Tibial nerve (tissue), 3 donors: ENCODE results near the gene CA11.

Experiments
- CTCF ChIP-seq, 5 experiments: fragments of 200-600 bp in 3 of 5; fragments of 450-650 bp in 2 of 5; sonication (generic) in 3 of 5; IDR thresholded peaks; one replicate each; pipeline ENCODE4 v1.5.1; 2016 to 2019; ENCODE audit warnings: antibody characterized with exemption in 5 of 5, mild to moderate bottlenecking in 3 of 5, moderate library complexity in 2 of 5
- POLR2A ChIP-seq, 2 donors: fragments of 450-650 bp; IDR thresholded peaks; one replicate each; pipeline ENCODE4 v1.6.1; 2017; ENCODE audit warnings: antibody characterized with exemption in 2 of 2, mild to moderate bottlenecking in 2 of 2, moderate library complexity in 2 of 2

- TF ChIP-seq CTCF (IDR thresholded peaks at IDR 0.05) (no peak), POLR2A (IDR thresholded peaks at IDR 0.05) (no peak)
Observed at GRCh38 chr19:48634036-48634342, 12.0 kb downstream of the CA11 start.
